Progenitor cell of endocrine pancreas (in vitro differentiated cells): Measurements from ENCODE around the gene ZBTB40. TPM values are rescaled to one million over a fixed set of nuclear protein-coding genes. Genes with fewer than 3 reads are reported as not detected.

Experiments used
- DNase-seq: peaks from one replicate; pipeline ENCODE4 v3.0.0; 2021; ENCODE audit warnings: low spot score; ENCODE audit not compliant: unreplicated experiment
- H3K27ac Mint-ChIP-seq: 2 replicates; pipeline ENCODE4 v1.8.0; 2021; ENCODE audit warnings: mild to moderate bottlenecking, moderate library complexity, mixed read lengths
- H3K27me3 Mint-ChIP-seq: 2 replicates; pipeline ENCODE4 v1.8.0; 2021; ENCODE audit warnings: mixed read lengths
- H3K36me3 Mint-ChIP-seq: 2 replicates; pipeline ENCODE4 v1.8.0; 2022; ENCODE audit warnings: mixed read lengths; ENCODE audit not compliant: insufficient read depth
- H3K4me1 Mint-ChIP-seq: 2 replicates; pipeline ENCODE4 v1.8.0; 2021; ENCODE audit warnings: low read depth, mixed read lengths
- H3K4me3 Mint-ChIP-seq: 2 replicates; pipeline ENCODE4 v1.8.0; 2021; ENCODE audit warnings: low read depth, mild to moderate bottlenecking, moderate library complexity, mixed read lengths
- H3K9me3 Mint-ChIP-seq: 2 replicates; pipeline ENCODE4 v1.8.0; 2021; ENCODE audit warnings: low read depth, mixed read lengths
- total RNA-seq: library from RNA; stranded (reverse); gene quantifications from 2 replicates; pipeline ENCODE4 v1.2.1, GENCODE V29; 2021
- TF ChIP-seq, protein P1 (sequence below): fragments of 200-600 bp; sonication (generic); IDR thresholded peaks from one replicate; pipeline ENCODE4 v1.5.0; 2021; ENCODE audit warnings: antibody characterized with exemption, mild to moderate bottlenecking; ENCODE audit not compliant: unreplicated experiment

ZBTB40 gene
- total RNA-seq, 1 donor from 2014 or later: 40.9 TPM

DNA sequence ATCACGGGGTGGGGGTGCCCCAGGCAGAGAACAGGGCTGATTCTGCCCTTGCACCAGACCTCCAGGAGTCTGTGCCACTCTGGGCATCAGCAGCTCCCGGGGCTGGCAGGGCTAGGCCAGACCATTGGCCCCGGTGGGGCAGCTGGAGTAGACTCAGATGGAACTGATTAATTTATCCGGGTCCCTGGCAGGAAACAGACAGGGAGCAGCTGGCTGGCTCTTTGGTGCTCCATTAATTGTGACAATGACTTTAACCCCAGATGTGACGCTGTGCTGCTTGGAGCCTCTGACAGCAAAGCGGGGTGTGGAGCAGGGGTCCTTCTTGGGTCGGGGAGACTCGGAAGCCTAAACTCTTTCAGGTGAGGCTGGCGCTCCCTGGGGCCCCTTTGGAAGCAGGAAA lies 121.2 kb downstream of the ZBTB40 start:
- H3K27me3 Mint-ChIP-seq: peaks cover 46% of the 10 kb centered on the region
- no peak overlapping the region for H3K27ac Mint-ChIP-seq
- no peak for DNase-seq
- TF ChIP-seq, protein P1, sequence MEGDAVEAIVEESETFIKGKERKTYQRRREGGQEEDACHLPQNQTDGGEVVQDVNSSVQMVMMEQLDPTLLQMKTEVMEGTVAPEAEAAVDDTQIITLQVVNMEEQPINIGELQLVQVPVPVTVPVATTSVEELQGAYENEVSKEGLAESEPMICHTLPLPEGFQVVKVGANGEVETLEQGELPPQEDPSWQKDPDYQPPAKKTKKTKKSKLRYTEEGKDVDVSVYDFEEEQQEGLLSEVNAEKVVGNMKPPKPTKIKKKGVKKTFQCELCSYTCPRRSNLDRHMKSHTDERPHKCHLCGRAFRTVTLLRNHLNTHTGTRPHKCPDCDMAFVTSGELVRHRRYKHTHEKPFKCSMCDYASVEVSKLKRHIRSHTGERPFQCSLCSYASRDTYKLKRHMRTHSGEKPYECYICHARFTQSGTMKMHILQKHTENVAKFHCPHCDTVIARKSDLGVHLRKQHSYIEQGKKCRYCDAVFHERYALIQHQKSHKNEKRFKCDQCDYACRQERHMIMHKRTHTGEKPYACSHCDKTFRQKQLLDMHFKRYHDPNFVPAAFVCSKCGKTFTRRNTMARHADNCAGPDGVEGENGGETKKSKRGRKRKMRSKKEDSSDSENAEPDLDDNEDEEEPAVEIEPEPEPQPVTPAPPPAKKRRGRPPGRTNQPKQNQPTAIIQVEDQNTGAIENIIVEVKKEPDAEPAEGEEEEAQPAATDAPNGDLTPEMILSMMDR: no peak
- H3K4me1 Mint-ChIP-seq: no peaks in the 10 kb centered on the region
- no peak overlapping the region for H3K4me3 Mint-ChIP-seq
- no peaks in the 10 kb centered on the region for H3K9me3 Mint-ChIP-seq
- no peaks in the 10 kb centered on the region for H3K36me3 Mint-ChIP-seq

DNA sequence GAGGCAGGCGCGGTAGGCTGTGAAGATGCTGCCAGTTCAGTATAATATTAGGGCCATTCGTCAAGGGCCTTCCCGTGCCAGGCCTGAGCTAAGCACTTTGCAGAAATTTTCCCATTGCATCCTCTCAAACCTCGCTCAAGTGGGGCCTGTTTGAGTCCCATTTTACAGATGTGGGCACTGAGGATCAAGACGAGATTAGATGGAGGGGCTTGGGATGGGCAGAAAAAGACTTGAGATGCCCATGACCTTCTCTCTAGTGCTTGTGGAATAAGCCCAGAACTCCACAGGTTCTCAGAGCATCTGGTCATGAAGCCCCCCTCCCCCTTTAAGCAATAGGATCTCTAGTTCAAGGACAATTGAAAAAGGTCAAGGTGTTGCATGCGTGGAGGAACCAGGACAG lies 121.6 kb downstream of the ZBTB40 start:
- Mint-ChIP-seq H3K9me3 (peaks cover 2% of the 10 kb centered on the region), H3K27ac (no peak overlapping the region), H3K36me3 (no peaks in the 10 kb centered on the region), H3K4me1 (no peaks in the 10 kb centered on the region), H3K4me3 (no peak overlapping the region), H3K27me3 (peaks cover 45% of the 10 kb centered on the region)
- TF ChIP-seq, protein P1: no peak
- DNase-seq: no peak

DNA sequence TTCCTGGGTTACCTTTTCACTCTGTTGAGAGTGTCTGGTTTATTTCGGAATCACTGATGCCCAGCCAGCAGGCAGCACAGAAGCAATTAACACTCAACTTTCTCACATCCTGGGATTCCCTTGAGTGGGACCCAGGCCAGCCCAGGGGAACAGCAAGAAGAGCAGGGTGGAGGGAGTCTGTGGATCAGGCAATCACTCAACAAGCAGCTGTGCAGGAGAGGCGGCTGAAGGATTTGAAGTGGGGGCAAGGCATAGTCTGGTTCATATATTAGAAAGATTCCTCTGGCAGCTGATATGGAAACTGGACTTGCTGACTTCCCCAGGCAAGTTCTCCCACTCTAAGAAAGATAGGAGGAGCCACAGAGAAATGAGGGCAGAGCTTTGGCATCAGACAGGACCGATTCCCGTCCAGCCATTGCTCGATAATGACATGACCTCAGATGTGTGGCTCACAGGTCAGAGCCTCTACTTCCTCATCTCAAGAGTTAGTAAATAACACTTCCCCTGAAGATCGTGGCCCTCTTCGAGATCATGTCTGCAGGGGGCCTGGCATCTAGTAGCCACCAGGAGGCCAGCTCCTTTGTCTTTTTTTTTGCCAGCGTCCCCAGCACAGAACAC lies 124.0 kb downstream of the ZBTB40 start:
- Mint-ChIP-seq H3K27ac (no peak overlapping the region), H3K36me3 (no peaks in the 10 kb centered on the region), H3K4me3 (no peak overlapping the region), H3K4me1 (no peaks in the 10 kb centered on the region), H3K9me3 (peaks cover 11% of the 10 kb centered on the region), H3K27me3 (peaks cover 30% of the 10 kb centered on the region)
- DNase-seq: no peak
- TF ChIP-seq, protein P1: no peak

DNA sequence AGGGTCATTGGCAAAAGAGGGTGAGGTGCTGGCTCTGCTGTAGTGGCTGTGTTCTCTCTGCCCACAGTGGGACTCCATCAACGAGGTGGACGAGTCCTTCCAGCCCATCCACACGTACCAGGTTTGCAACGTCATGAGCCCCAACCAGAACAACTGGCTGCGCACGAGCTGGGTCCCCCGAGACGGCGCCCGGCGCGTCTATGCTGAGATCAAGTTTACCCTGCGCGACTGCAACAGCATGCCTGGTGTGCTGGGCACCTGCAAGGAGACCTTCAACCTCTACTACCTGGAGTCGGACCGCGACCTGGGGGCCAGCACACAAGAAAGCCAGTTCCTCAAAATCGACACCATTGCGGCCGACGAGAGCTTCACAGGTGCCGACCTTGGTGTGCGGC lies 124.5 kb downstream of the ZBTB40 start:
- H3K27me3 Mint-ChIP-seq: peaks cover 25% of the 10 kb centered on the region
- H3K36me3 Mint-ChIP-seq: no peaks in the 10 kb centered on the region
- DNase-seq: no peak
- H3K9me3 Mint-ChIP-seq: peaks cover 11% of the 10 kb centered on the region
- H3K4me3 Mint-ChIP-seq: no peak overlapping the region
- no peak overlapping the region for H3K27ac Mint-ChIP-seq
- no peaks in the 10 kb centered on the region for H3K4me1 Mint-ChIP-seq
- TF ChIP-seq, protein P1: no peak

DNA sequence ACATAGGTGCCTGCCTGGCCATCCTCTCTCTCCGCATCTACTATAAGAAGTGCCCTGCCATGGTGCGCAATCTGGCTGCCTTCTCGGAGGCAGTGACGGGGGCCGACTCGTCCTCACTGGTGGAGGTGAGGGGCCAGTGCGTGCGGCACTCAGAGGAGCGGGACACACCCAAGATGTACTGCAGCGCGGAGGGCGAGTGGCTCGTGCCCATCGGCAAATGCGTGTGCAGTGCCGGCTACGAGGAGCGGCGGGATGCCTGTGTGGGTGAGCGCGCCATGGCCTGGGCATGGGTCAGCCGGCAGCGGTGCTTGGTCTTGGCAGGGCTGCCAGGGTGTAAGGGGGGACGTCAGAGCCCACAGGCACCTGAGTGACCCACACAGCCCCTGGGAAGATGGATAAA lies 125.0 kb downstream of the ZBTB40 start:
- H3K27ac Mint-ChIP-seq: no peak overlapping the region
- H3K4me1 Mint-ChIP-seq: no peaks in the 10 kb centered on the region
- H3K27me3 Mint-ChIP-seq: peaks cover 25% of the 10 kb centered on the region
- peaks cover 11% of the 10 kb centered on the region for H3K9me3 Mint-ChIP-seq
- DNase-seq: no peak
- TF ChIP-seq, protein P1: no peak
- H3K36me3 Mint-ChIP-seq: no peaks in the 10 kb centered on the region
- no peak overlapping the region for H3K4me3 Mint-ChIP-seq
